CD4-positive, alpha-beta T cell (primary cell): ENCODE measurements around the gene OR10X1. TPM values are rescaled to one million over a fixed set of nuclear protein-coding genes. Genes with fewer than 3 reads are reported as not detected.

Experiments used
- ATAC-seq: fragments of 200-7000 bp; cut with Tn5 transposase; one replicate; pipeline ENCODE4 v1.10.0; 2022; ENCODE audit warnings: mild to moderate bottlenecking; ENCODE audit not compliant: poor library complexity
- CTCF ChIA-PET: fragments of 350-600 bp; sonication (Branson Sonifier 250); formaldehyde crosslinking; loops from one replicate; lab custom pipeline; 2021; ENCODE audit warnings: antibody characterized with exemption, inconsistent platforms; lab: Charles Lee
- POLR2A ChIA-PET: fragments of 350-600 bp; sonication (Branson Sonifier 250); formaldehyde crosslinking; loops from one replicate; lab custom pipeline; 2021; ENCODE audit warnings: antibody characterized with exemption, inconsistent platforms; lab: Charles Lee
- DNase-seq, 14 experiments: peaks; one replicate each; pipeline ENCODE4 v3.0.0-alpha.2; 2013 to 2020; ENCODE audit warnings: mixed read lengths in 2 of 14
- H3K27ac ChIP-seq, 2 donors: one replicate each; pipeline versions ENCODE4 v1.5.1 to v1.7.0; 2013; ENCODE audit warnings: low read length in 2 of 2, low read depth in 1 of 2, mild to moderate bottlenecking in 1 of 2
- H3K27me3 ChIP-seq, 2 experiments: 1 replicate in 1 of 2; 2 replicates in 1 of 2; pipeline versions ENCODE4 v1.6.1 to v1.7.0; 2013; ENCODE audit warnings: low read length in 2 of 2, control low read depth in 1 of 2, mild to moderate bottlenecking in 1 of 2, moderate library complexity in 1 of 2; ENCODE audit not compliant: insufficient read depth in 2 of 2, control insufficient read depth in 1 of 2
- H3K36me3 ChIP-seq: one replicate; pipeline ENCODE4 v1.6.1; 2013; ENCODE audit warnings: low read length, control low read depth; ENCODE audit not compliant: insufficient read depth
- H3K4me1 ChIP-seq: one replicate; pipeline ENCODE4 v1.6.1; 2013; ENCODE audit warnings: low read length, control low read depth; ENCODE audit not compliant: insufficient read depth
- H3K4me3 ChIP-seq: one replicate; pipeline ENCODE4 v1.5.1; 2013; ENCODE audit warnings: mild to moderate bottlenecking, low read length, moderate library complexity
- H3K9me3 ChIP-seq, 2 experiments: 1 replicate in 1 of 2; 2 replicates in 1 of 2; pipeline versions ENCODE4 v1.6.1 to v1.7.0; 2013; ENCODE audit warnings: low read length in 2 of 2, mild to moderate bottlenecking in 2 of 2, control low read depth in 1 of 2, moderate library complexity in 1 of 2; ENCODE audit not compliant: control insufficient read depth in 1 of 2, insufficient read depth in 1 of 2
- H3K27ac Mint-ChIP-seq: one replicate; pipeline ENCODE4 v1.8.0; 2020; ENCODE audit warnings: mixed read lengths
- H3K27me3 Mint-ChIP-seq: one replicate; pipeline ENCODE4 v1.8.0; 2021; ENCODE audit warnings: mixed read lengths
- H3K36me3 Mint-ChIP-seq: one replicate; pipeline ENCODE4 v1.8.0; 2021; ENCODE audit warnings: low read depth, mixed read lengths
- H3K4me1 Mint-ChIP-seq: one replicate; pipeline ENCODE4 v1.8.0; 2021; ENCODE audit warnings: low read depth, mixed read lengths
- H3K4me3 Mint-ChIP-seq: one replicate; pipeline ENCODE4 v1.8.0; 2020; ENCODE audit warnings: mild to moderate bottlenecking, mixed read lengths
- H3K9me3 Mint-ChIP-seq: one replicate; pipeline ENCODE4 v1.8.0; 2020; ENCODE audit warnings: mixed read lengths
- intact Hi-C, 2 experiments: fragments of 100-400 bp; cut with DNase I in 1 of 2; cut with micrococcal nuclease in 1 of 2; formaldehyde crosslinking; loops; one replicate each; pipeline versions ENCODE4 v1.15.1 to v1.9.0; 2023 to 2025; cut with DNase I, micrococcal nuclease
- total RNA-seq, 174 experiments: library from RNA in 2 of 174; stranded (reverse) in 2 of 174; gene quantifications; one replicate each; pipeline ENCODE4 v1.2.3 and lab custom pipeline; 2021 to 2026
- TF ChIP-seq, protein P1 (sequence below): fragments of 200-600 bp; IDR thresholded peaks from one replicate; pipeline ENCODE4 v1.8.0; 2022; ENCODE audit warnings: antibody characterized with exemption, mild to moderate bottlenecking

Gene OR10X1
- total RNA-seq, 2 experiments from 2014 or later = not detected

DNA sequence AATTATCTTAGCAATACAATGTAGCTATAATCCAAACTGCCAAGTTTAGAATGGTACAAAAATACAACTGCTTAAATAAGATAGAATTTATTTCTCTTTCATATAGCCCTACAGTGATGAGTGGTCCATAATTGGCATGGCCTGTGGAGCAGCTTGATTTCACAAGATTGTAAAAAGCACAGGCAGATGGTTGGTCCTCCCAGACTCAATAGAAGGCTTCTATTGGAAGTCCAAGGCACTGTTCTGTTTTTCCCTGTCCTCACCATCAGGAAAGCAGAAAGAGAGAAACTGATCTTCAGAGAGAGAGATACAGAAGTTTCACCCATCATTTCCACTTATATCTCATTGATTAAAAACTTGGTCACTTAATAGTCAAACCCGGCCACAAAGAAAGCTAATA, 7.5 kb downstream of the OR10X1 start:
- POLR2A ChIA-PET = interaction anchor here (0.6 kb wide), 1 partner anchor 218 kb away, joined by 3 read pairs; no protein-coding TSS in a partner anchor
- Mint-ChIP-seq H3K4me3 (no peak overlapping the region), H3K27ac (no peak overlapping the region), H3K4me1 (no peaks in the 10 kb centered on the region), H3K9me3 (peaks cover 4% of the 10 kb centered on the region), H3K36me3 (no peaks in the 10 kb centered on the region), H3K27me3 (peaks cover 27% of the 10 kb centered on the region)
- DNase-seq (no peak), ATAC-seq (no peak)
- TF ChIP-seq, protein P1, sequence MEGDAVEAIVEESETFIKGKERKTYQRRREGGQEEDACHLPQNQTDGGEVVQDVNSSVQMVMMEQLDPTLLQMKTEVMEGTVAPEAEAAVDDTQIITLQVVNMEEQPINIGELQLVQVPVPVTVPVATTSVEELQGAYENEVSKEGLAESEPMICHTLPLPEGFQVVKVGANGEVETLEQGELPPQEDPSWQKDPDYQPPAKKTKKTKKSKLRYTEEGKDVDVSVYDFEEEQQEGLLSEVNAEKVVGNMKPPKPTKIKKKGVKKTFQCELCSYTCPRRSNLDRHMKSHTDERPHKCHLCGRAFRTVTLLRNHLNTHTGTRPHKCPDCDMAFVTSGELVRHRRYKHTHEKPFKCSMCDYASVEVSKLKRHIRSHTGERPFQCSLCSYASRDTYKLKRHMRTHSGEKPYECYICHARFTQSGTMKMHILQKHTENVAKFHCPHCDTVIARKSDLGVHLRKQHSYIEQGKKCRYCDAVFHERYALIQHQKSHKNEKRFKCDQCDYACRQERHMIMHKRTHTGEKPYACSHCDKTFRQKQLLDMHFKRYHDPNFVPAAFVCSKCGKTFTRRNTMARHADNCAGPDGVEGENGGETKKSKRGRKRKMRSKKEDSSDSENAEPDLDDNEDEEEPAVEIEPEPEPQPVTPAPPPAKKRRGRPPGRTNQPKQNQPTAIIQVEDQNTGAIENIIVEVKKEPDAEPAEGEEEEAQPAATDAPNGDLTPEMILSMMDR = no peak
- H3K4me3 ChIP-seq = no peak overlapping the region
- intact Hi-C loops = no loop called here
- no peaks in the 10 kb centered on the region for H3K36me3 ChIP-seq
- CTCF ChIA-PET = interaction anchor here (0.8 to 1.0 kb wide), 2 partner anchors 12 to 328 kb away, joined by 3 read pairs; no protein-coding TSS in a partner anchor
- no peaks in the 10 kb centered on the region for H3K9me3 ChIP-seq
- no peaks in the 10 kb centered on the region for H3K4me1 ChIP-seq
- H3K27ac ChIP-seq = no peak overlapping the region
- peaks cover 0 to 5% of the 10 kb centered on the region in 2 experiments for H3K27me3 ChIP-seq

DNA sequence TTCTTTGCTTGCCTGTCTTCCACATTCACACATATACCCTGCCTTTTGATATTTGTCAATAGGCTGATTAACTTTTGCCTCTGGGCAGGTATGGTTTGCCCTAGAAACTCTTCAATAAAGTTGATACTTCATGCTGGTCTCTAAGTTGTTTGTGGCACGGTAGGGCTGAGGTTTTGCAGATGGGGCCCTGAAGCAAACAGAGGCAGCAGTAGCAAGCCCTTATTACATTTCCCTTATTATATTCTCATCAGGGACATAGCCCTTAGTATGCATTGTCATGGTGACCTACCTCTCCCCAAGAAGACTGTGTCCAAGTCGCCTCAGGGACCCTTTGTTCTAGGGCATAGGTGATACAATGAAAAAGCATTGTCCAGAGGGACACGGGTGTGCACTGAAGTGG, 9.2 kb downstream of the OR10X1 start, which contains the start of gene OR6P1:
Gene OR6P1, minus strand, starts transcription at position 101 of the 400 bp plus-strand sequence. CDS start 6,976 bp downstream, outside the sequence.
- peaks cover 4% of the 10 kb centered on the region for H3K9me3 Mint-ChIP-seq
- TF ChIP-seq, protein P1 = no peak
- ATAC-seq (no peak), DNase-seq (no peak)
- ChIA-PET POLR2A (no interaction called here), CTCF (no interaction called here)
- no peaks in the 10 kb centered on the region for H3K4me1 Mint-ChIP-seq
- no peaks in the 10 kb centered on the region for H3K36me3 Mint-ChIP-seq
- no peak within 1 kb of the TSS for H3K4me3 Mint-ChIP-seq
- H3K4me3 ChIP-seq = no peak within 1 kb of the TSS
- H3K27ac ChIP-seq = no peak within 1 kb of the TSS
- H3K9me3 ChIP-seq = no peaks in the 10 kb centered on the region
- H3K27me3 ChIP-seq = peaks cover 0 to 5% of the 10 kb centered on the region in 2 experiments
- intact Hi-C loops = no loop called here
- peaks cover 35% of the 10 kb centered on the region for H3K27me3 Mint-ChIP-seq
- H3K36me3 ChIP-seq = no peaks in the 10 kb centered on the region
- no peaks in the 10 kb centered on the region for H3K4me1 ChIP-seq
- H3K27ac Mint-ChIP-seq = no peak within 1 kb of the TSS

DNA sequence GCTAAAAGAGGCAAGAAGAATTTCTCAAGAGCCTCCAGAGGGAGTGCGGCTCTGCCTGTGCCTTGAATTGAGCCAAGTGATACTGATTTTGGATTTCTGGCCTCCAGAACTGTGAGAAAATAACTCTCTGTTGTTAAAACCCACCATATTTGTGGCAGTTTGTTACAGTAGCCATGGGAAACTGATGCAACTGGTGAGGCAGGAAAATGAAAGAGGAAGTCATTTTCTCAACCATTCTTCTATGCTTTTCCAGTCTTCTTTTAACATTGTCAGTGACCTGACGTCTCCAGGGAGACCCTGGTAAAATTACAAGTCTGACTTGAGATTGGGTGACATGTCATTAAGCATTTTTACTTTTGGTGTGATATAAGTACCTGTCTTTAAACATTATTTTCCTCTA, 15.1 kb downstream of the OR10X1 start:
- H3K4me1 Mint-ChIP-seq = no peaks in the 10 kb centered on the region
- ChIA-PET CTCF (no interaction called here), POLR2A (no interaction called here)
- DNase-seq (no peak), ATAC-seq (no peak)
- H3K4me1 ChIP-seq = no peaks in the 10 kb centered on the region
- H3K36me3 Mint-ChIP-seq = no peaks in the 10 kb centered on the region
- H3K36me3 ChIP-seq = no peaks in the 10 kb centered on the region
- peaks cover 45% of the 10 kb centered on the region for H3K27me3 Mint-ChIP-seq
- H3K4me3 Mint-ChIP-seq = no peak overlapping the region
- TF ChIP-seq, protein P1 = no peak
- H3K9me3 Mint-ChIP-seq = peaks cover 4% of the 10 kb centered on the region
- no peak overlapping the region for H3K27ac Mint-ChIP-seq
- intact Hi-C loops = no loop called here
- H3K4me3 ChIP-seq = no peak overlapping the region
- peaks cover 0 to 9% of the 10 kb centered on the region in 2 experiments for H3K27me3 ChIP-seq
- H3K9me3 ChIP-seq = no peaks in the 10 kb centered on the region
- H3K27ac ChIP-seq = no peak overlapping the region
